OCI-LY7 (cell line): Measurements from ENCODE around the gene COL8A2.

Source experiments
- CTCF ChIP-seq: fragments of 200-600 bp; sonication (generic); conservative IDR thresholded peaks from 2 replicates; pipeline ENCODE4 v1.5.1; 2014; ENCODE audit warnings: mild to moderate bottlenecking, antibody characterized with exemption, low read length, moderate library complexity, mixed read lengths
- EZH2phosphoT487 ChIP-seq: fragments of 200-600 bp; sonication (generic); IDR thresholded peaks from 2 replicates; pipeline ENCODE4 v1.6.1; 2018; ENCODE audit warnings: low read depth, borderline replicate concordance, mild to moderate bottlenecking, mixed run types, antibody characterized with exemption, low read length, moderate library complexity, mixed read lengths

- TF ChIP-seq CTCF = no peak
- no peak for TF ChIP-seq EZH2phosphoT487
These were observed 33.9 kb downstream of the COL8A2 start for GRCh38 chr1:36091141-36091540.
